ENCODE results near the gene SHISA9.
"Not testable (repeated sequence)": the region's sequence is repeated elsewhere in the genome, so short reads cannot be mapped to it uniquely, and the experiment has no call there.

The SHISA9 gene

DNA sequence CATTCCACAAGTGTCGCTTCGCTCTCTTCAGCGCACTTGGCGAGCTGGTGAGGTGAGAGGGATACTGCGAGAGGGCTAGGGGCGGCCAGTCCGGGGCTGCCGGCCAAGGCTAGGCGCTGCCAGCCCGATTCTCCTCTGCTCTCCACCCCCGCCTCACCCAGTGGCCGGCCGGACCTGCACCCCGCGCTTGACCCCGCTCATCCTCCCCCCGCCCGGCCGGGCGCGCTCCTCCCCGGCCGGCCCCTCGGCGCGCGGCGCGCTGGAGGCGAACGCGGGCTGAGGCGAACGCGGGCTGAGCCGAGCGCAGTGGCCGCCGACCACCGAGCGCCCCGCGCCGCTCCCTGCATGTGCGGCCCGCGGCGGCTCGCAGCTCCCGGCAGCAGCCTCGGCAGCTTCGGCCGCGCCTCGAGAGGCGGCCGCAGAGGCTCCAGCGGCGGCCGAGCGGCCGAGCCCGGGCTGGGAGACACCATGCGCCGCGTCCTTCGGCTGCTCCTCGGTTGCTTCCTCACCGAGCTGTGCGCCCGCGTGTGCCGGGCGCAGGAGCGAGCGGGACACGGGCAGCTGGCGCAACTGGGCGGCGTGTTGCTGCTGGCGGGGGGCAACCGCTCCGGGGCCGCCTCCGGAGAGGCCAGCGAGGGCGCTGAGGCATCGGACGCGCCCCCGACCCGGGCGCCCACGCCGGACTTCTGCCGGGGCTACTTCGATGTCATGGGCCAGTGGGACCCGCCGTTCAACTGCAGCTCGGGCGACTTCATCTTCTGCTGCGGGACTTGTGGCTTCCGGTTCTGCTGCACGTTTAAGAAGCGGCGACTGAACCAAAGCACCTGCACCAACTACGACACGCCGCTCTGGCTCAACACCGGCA lies at the start of gene SHISA9:
Gene SHISA9 (plus strand): TSS at position 2 of the 865 bp plus-strand sequence.
- no peak for FAIRE-seq
- no peak for DNase-seq (ENCODE audit: extremely low spot score, insufficient read length, low read depth)

DNA sequence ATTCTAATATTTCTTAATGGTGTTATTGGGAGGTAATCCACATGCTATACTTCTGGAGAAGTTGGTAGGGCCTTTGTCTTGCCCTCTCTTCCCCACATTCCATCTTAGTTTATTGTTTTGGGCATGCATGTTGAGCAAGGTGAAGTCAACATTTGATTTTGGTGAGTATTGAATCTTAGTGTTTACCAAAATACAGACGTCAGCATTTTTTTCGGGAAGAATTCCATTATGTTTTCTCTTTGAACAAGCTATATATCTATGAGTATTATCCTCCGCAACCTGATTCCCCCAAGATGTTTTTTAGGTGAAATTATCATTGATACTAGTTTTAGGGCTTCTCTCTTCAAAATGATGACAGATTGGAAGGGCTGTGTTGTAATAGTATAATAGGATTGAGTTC lies 47.4 kb upstream of the SHISA9 start:
- DNase-seq (ENCODE audit: extremely low spot score, insufficient read length, low read depth) = no peak
- FAIRE-seq = no peak

DNA sequence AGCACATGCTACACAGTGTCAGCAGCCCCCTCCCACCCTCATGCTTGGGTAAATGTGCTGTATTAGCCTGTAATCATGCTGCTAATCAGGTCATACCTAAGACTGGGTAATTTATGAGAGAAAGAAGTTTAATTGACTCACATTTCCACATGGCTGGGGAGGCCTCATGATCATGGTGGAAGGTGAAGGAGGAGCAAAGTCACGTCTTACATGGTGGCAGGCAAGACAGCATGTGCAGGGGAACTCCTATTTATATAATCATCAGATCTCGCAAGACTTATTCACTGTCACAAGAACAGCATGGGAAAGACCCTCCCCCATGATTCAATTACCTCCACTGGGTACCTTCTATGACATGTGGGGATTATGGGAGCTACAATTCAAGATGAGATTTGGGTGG lies 44.0 kb upstream of the SHISA9 start:
- FAIRE-seq; DNase-seq (ENCODE audit: extremely low spot score, insufficient read length, low read depth): not testable (repeated sequence)

DNA sequence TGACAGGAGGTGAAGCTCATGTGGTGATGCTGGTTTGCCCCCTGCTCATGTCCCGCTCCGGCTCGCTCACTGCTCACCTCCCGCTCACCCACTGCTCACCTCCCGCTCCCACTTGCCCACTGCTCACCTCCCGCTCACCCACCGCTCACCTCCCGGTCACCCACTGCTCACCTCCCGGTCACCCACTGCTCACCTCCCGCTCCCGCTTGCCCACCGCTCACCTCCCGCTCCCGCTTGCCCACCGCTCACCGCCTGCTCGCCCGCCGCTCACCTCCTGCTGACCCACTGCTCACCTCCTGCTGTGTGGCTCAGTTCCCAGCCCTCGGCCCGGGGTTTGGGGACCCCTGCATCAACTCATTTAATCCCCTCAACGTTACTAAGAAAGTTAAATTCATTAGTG lies 39.1 kb upstream of the SHISA9 start:
- no peak for DNase-seq (ENCODE audit: extremely low spot score, insufficient read length, low read depth)
- no peak for FAIRE-seq

DNA sequence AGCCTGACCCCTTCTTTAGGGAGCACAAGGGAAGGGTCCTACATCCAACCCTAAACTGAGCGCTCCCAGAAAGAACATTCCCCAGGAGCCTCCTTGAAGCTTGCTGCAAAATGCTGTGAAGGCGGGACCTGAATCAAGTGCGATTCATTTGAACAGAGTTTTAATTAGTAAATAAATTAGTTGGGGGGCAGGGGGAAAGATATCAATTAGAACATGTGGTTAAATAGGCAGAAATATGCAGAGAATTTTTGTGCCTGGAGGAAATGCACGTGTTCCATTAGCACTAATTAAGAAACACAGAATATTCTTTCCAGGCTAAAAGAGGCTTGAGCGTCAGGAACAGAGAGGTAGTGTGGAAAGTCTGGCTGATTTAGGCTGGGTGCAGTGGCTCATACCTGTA lies 38.5 kb upstream of the SHISA9 start:
- DNase-seq (ENCODE audit: extremely low spot score, insufficient read length, low read depth) (no peak), FAIRE-seq (no peak)

DNA sequence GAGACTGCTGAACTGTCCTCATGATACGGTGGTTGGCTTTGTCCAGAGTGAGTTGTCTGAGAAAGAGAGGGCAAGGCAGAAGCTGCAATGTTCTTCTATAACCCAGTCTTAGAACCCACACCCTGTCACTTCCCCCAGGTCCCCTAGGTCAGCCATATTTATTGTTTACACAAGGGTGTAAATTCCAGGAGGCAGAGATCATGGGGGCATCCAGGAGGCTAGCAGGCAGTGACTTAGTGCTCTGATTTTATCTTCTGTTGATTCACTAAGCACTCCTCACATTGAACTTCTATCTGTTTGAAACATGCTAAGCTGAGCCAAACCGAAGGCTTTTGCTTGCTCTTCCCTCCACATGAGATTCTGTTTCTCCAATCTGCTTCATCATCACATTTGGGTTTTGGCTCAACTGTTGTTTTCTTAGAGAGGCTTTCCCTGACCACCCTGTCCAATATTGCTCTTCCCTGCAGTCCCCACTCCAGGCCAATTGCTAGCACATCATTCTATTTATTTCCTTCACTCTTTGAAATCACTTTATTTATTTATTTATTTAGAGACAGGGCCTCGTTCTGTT lies 34.3 kb upstream of the SHISA9 start:
- FAIRE-seq = no peak
- no peak for DNase-seq (ENCODE audit: extremely low spot score, insufficient read length, low read depth)

DNA sequence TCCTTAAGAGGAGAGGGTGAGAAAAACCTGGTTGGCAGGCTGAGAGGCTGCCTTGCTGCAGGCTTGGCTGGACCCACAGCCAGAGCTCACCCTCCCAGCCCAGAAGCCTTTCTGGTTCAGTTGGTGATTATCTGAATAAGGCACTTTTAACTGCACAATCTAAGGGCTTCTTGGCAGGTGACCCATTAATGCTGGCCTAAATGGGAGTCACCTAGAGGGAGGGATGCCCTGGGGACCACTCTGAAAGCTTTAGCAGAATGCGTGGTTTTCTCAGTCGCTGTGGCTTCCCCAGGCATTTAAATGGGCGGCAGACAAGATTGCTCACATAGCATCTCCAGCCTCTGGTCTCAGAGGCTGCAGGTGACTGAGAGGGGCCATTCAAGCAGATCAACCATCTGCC lies 33.2 kb upstream of the SHISA9 start:
- DNase-seq (ENCODE audit: extremely low spot score, insufficient read length, low read depth) (no peak), FAIRE-seq (no peak)

DNA sequence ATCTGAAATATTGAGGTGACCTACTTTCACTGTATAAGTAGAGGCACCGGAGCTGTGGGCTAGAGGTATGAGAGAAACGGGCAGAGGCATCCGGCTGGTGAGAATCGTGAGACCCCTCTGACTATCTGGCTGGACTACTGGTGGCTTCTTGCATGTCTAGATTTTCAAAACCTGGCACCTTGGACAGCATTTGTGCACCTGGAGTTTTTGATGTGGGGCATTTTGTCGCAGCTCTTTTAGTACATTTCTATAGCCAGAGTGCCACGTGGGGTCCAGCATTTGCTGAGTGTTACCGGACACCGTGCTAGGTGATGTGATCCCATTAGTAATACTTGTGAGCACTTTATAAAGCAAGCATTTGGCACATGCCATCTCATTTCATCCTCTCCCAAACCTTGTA lies 32.6 kb upstream of the SHISA9 start:
- DNase-seq (ENCODE audit: extremely low spot score, insufficient read length, low read depth) (no peak), FAIRE-seq (no peak)

DNA sequence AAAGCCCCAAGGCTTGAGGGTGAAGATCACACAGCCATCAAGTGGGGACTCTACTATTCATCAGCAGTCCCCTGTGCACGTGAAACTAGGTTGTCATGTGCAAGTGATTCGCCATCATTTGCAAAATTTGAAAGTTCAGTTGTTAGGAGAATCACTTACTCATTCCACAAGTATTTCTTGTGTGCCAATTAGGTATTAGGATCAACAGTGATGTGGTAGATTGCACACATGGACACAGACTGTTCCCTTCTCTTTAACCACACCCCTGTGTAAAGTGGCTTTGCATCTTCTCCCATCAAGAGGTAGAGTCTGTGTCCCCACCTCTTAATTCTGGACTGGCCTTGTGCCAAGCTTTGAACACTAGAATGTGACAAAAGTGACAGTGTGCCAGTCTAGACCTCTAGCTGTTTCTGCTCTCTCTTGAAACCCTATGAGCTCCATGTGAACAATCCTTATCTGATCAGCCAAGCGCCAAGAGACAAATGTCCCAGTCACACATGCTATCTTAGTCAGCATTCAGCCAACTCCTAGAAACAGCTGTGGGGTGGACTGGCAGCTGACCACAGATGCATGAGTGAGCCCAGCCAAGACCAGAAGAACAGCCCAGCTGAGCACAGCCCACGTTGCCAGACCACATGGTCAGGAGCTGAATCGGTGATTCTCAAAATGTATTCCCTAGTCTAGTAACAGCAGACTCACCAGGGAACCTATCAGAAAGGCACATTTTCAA lies 31.5 kb upstream of the SHISA9 start:
- FAIRE-seq (no peak), DNase-seq (ENCODE audit: extremely low spot score, insufficient read length, low read depth) (no peak)

DNA sequence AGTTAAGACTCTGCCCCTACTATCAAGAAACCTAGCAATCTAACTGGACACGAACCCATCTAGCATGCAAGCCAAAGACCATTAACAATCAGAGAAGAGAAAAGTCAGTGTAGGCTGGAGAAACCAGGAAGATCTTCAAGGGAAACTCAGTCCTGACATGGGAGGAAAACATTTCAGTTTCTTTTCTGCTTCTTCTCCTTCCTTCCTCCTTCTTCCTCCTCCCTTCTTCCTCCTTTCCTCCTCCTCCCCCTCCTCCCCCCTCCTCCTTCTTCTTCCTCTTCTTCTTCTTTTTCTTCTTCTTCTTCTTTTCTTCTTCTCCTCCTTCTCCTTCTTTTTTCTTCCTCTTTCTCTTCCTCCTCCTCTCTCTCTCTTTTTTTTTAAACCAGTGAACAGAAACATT lies 29.6 kb upstream of the SHISA9 start:
- FAIRE-seq (no peak), DNase-seq (ENCODE audit: extremely low spot score, insufficient read length, low read depth) (no peak)

DNA sequence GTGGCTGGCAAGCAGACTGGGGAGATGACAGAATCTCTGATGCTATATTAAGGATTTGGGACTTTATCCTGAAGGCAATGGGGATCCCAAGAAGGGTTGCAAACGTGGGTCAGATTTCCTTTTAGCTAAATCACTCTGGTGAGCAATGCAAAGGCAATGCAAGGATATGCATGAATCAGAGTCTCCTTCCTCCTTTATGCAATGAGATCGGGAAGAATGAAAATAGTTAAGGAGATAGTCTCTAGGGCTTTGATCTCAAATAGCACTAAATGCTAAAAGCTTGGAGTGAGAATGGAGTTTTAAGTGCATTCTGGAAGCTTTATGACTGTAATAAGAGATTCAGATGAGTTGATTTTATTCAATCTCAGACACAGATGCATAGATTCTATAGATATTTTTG lies 27.2 kb upstream of the SHISA9 start:
- no peak for FAIRE-seq
- DNase-seq (ENCODE audit: extremely low spot score, insufficient read length, low read depth) = no peak

DNA sequence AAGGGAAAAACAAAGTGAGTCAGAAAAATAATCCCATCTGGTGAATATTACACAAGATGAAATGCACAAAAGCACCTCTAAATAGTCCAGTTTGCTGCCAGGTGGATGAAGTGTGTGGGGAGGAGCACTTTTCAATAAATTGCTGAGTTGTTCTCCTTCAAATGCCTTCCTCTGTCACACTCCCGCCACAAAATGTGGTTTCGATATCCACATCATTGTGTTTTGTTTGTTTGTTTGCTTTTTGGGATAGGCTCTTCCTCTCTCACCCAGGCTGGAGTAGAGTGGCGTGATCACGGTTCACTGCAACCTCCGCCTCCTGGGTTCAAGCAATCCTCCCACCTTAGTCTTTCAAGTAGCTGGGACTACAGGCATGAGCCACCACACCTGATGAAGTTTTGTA lies 24.6 kb upstream of the SHISA9 start:
- FAIRE-seq (no peak), DNase-seq (ENCODE audit: extremely low spot score, insufficient read length, low read depth) (no peak)

DNA sequence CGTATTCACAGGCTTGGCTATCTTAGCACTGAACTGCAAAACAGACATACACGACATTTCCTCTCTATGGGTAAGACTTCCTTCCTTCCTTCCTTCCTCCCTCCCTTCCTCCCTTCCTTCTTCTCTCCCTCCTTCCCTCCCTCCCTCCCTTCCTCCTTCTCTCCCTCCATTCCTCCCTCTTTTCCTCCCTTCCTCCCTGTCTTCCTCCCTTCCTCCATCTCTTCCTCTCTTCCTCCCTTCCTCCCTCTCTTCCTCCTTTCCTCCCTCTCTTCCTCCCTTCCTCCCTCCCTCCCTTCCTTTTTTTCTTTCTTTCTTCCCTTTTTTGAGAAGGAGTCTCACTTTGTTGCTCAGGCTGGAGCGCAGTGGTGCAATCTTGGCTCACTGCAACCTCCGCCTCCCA lies 22.4 kb upstream of the SHISA9 start:
- no peak for FAIRE-seq
- DNase-seq (ENCODE audit: extremely low spot score, insufficient read length, low read depth) = no peak

DNA sequence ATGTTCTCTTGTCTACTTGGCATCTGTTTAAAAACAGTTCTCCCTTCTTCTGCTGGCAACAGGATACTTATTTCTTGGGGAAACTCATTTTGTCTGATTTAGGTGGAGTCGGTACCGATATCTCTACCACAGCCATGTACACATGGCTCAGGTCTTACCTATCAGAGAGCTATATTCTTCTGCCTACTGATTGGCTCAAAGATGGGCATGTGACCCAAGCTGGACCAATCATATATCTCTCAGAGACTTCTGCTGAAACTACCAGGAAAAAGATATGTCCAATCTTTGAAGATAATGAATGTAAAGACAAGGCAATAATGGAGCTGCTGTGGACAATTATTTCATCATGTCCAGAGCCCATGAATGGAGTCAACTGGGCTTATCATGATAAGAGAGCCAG lies 21.6 kb upstream of the SHISA9 start:
- FAIRE-seq = no peak
- no peak for DNase-seq (ENCODE audit: extremely low spot score, insufficient read length, low read depth)

DNA sequence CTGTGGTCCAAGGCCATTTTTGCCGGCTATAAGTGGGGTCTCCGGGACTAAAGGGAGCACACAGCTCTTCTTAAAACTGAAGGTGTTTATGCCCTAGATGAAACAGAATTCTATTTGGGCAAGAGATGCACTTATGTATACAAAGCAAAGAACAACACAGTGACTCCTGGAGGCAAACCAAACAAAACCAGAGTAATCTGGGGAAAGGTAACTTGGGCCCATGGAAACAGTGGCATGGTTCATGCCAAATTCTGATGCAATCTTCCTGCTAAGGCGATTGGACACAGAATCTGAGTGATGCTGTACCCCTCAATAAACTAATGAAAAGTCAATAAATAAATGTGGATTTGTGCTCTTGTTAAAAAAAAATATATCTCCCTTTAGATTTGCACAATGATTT lies 20.2 kb upstream of the SHISA9 start:
- no peak for FAIRE-seq
- no peak for DNase-seq (ENCODE audit: extremely low spot score, insufficient read length, low read depth)

DNA sequence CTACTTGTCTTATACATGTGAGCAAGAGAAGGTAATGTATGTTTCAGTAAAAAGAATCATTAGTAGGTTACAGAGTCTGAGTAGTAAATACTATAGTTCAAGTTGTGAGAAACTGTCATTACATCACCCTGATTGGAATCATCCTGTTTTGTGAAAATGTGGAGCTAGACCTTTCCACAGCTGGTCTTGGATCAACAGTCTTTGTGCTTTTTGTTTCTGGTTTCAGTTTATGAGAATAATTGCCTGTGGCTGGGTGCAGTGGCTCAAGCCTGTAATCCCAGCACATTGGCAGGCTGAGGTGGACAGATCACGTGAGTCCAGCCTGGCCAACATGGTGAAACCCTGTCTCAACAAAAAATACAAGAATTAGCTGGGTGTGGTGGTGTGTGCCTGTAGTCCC lies 19.7 kb upstream of the SHISA9 start:
- FAIRE-seq (no peak), DNase-seq (ENCODE audit: extremely low spot score, insufficient read length, low read depth) (no peak)

DNA sequence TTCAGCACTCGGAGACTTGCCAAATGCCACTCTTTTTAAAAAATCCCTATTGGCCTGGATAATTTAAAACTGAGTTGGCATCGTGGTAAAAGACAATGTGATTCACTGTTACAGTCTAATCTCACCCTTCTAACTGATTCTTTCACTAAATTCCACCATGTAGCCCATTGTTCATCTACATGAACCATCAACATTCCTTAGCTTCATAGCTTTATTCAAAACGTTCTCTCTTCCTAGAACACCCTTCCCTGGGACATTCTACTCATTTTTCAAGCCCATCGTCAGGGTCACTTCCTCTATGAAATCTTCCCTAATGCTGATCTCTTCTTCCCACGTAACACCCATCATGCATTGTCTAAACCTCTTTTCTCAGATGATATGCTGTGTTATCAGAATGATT lies 15.7 kb upstream of the SHISA9 start:
- FAIRE-seq = no peak
- no peak for DNase-seq (ENCODE audit: extremely low spot score, insufficient read length, low read depth)

DNA sequence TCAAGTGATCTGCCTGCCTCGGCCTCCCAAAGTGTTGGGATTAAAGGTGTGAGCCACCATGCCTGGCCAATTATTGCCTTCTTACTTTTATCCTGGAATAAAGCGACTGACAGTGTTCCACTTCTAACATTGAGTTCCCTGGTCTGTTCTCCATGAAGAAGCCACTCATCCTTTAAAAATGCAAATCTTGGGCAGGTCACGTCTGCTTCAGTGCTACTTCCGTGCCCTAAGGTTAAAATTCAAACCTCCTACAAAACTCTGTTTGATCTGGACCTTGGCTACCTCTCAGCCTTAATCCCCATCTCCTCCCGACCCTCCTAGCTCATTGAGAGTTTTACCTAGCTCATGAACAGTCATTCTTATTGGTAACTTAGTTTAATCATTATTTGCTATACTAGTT lies 9.6 kb upstream of the SHISA9 start:
- DNase-seq (ENCODE audit: extremely low spot score, insufficient read length, low read depth) (no peak), FAIRE-seq (no peak)

DNA sequence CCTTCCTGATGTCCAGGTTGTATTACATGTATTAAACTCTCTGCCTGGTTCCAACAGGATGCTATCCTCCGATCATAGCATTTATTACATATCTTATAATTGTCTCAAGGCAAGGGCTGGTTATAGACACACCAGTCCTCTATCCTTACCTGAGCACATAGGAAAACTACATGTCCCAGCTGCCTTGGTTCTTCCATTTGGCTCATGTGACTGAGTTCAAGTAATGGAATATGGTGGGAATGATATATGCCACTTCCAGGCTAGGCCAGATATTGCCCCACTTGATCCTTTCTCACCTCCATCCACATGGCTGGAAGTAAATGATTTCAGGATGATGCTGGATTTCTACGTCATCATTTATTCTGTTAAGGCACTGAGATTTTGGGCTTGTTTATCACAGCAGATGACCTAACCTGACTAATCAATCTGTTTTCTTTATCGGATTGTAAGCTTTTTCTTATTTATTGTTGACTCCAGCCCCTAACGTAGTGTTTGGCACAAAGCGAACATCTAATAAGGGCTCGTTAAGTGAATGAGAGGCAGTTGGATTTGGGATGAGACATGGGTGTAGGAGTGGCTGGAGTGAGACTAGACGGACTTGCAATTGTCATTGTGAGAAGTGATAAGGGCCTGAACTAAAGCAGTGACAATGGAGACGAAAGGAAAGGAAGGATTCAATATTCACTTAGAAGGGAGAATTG lies 8.2 kb upstream of the SHISA9 start:
- no peak for FAIRE-seq
- DNase-seq (ENCODE audit: extremely low spot score, insufficient read length, low read depth) = no peak

DNA sequence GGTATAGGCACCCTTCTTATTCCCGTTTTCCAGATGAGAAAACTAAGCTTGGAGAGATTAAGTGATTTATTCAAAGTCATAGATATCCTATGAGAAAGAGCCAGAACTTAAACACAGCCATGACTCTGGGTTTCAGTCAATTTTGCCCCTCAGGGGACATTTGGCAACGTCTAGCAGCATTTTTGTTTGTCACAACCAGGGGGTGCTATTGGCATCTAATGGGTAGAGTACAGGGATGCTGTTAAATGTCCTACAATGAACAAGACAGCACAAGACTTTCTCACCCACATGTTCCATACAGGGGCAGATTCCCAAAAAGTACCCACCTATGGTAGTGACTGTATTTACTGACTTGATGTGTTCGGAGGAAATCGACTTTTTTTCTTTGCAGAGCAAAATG lies 4.8 kb upstream of the SHISA9 start:
- DNase-seq (ENCODE audit: extremely low spot score, insufficient read length, low read depth) (no peak), FAIRE-seq (peak; percentile 50)

DNA sequence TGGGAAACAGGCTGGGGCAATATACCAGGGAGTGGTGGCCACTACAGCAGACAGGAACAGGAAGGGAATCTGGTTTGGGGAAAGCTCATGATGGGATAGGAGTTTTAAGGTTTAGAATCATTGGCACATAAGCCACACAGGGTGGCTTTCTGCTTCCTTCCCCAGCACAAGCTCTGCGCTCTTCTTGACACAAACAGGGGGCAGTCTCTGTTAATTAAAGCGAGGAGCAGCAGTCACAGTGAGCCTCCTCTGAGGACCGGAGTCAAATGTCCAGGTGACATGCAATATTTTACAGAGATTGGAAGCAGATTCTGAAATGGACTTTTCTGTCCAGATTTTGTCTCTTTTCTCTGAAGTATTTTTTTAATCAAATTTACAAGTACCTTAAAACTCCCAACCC lies 2.8 kb upstream of the SHISA9 start:
- FAIRE-seq (no peak), DNase-seq (ENCODE audit: extremely low spot score, insufficient read length, low read depth) (no peak)
